Left lung (tissue), 10 donors: Measurements from ENCODE around the gene PSMB7. TPM values are rescaled to one million over a fixed set of nuclear protein-coding genes. Genes with fewer than 3 reads are reported as not detected.

Source experiments
- ATAC-seq: fragments of 200-7000 bp; cut with Tn5 transposase; one replicate; pipeline ENCODE4 v1.9.1; 2020; ENCODE audit warnings: moderate library complexity
- DNase-seq, 4 donors: peaks; one replicate each; pipeline ENCODE4 v3.0.0-alpha.2; 2013 to 2020
- H3K27ac ChIP-seq, 2 donors: fragments of 200-600 bp; sonication (generic) in 1 of 2; one replicate each; pipeline versions ENCODE4 v1.5.0 to v1.8.0; 2020 to 2021
- H3K27me3 ChIP-seq, 2 donors: fragments of 200-600 bp; sonication (generic) in 1 of 2; one replicate each; pipeline versions ENCODE4 v1.5.0 to v1.8.0; 2020 to 2021
- H3K36me3 ChIP-seq, 2 donors: fragments of 200-600 bp; sonication (generic) in 1 of 2; one replicate each; pipeline versions ENCODE4 v1.5.0 to v1.8.0; 2020 to 2021
- H3K4me1 ChIP-seq, 2 donors: fragments of 200-600 bp; one replicate each; pipeline ENCODE4 v1.8.0; 2021
- H3K4me3 ChIP-seq, 2 donors: fragments of 200-600 bp; sonication (generic) in 1 of 2; one replicate each; pipeline versions ENCODE4 v1.5.0 to v1.8.0; 2020 to 2021; ENCODE audit warnings: mild to moderate bottlenecking in 1 of 2
- H3K9me3 ChIP-seq, 2 donors: fragments of 200-600 bp; sonication (generic) in 1 of 2; one replicate each; pipeline versions ENCODE4 v1.5.0 to v1.8.0; 2020 to 2021
- intact Hi-C, 2 donors: fragments of 100-400 bp; cut with DNase I; formaldehyde crosslinking; loops; one replicate each; pipeline versions ENCODE4 v1.11.2 to v1.14.2; 2022
- polyA plus RNA-seq, 6 donors: library from polyadenylated mRNA; unstranded; fragments of 120-200 nt; gene quantifications; one replicate each; pipeline ENCODE4 v1.2.1, GENCODE V29; 2013; ENCODE audit not compliant: insufficient read length in 6 of 6
- total RNA-seq, 2 donors: library from RNA; stranded (reverse); fragmentation: NEBNext Ultra II Directional; extraction: Animal tissue kit (Norgen Biotek cat#: 25700); gene quantifications; one replicate each; pipeline ENCODE4 v1.2.1, GENCODE V29; 2021
- TF ChIP-seq, protein P1 (sequence below), 2 donors: fragments of 200-600 bp; sonication (generic) in 1 of 2; IDR thresholded peaks; one replicate each; pipeline versions ENCODE4 v1.5.0 to v1.8.0; 2021; ENCODE audit warnings: antibody characterized with exemption in 2 of 2
- donor health status: DM: no; HTN: yes; CAD: no.
- donor health status: DM: no; HTN: no; CAD: no.

The PSMB7 gene
- total and polyA plus RNA-seq, 8 donors, result 86.3 to 220 (median 203) TPM

DNA sequence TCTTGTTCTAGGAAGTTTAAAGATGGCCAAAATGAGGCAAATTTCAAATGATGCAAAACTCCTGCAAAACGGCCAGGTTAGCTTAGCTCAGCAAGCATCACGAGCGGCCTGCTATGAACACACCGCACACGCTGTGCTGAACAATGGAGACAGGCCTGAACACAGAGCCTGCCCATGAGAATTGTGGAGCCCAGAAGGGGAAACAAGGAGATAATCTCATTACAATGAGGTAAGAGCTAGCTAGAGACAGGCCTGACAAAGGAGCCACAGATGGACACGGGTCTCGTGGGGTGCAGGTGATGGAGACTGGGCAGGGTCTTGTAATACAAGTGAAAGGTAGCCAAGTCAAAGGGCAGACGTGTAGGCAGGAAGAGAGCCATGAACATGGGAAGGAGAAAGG, 50.2 kb downstream of the PSMB7 start:
- intact Hi-C loops, result no loop called here

DNA sequence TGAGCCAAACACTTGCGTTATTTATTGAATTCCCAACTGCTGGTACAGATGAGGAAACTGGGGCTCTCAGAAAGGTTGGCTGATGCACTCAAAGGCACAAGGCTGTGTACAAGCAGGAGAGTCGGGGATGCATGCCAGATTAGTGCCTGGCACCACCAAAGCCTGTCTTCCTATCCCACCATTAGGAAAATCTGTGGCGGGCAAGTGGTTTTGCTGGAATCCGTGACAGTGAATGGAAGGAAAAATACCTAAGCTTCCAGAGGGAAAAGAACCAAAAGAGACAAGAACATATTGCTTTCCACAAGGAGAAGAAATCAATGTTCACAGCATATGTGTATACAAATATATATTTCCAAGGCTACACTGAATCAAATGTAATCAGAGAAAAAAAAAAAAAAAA, 51.1 kb downstream of the PSMB7 start:
- TF ChIP-seq, protein P1, sequence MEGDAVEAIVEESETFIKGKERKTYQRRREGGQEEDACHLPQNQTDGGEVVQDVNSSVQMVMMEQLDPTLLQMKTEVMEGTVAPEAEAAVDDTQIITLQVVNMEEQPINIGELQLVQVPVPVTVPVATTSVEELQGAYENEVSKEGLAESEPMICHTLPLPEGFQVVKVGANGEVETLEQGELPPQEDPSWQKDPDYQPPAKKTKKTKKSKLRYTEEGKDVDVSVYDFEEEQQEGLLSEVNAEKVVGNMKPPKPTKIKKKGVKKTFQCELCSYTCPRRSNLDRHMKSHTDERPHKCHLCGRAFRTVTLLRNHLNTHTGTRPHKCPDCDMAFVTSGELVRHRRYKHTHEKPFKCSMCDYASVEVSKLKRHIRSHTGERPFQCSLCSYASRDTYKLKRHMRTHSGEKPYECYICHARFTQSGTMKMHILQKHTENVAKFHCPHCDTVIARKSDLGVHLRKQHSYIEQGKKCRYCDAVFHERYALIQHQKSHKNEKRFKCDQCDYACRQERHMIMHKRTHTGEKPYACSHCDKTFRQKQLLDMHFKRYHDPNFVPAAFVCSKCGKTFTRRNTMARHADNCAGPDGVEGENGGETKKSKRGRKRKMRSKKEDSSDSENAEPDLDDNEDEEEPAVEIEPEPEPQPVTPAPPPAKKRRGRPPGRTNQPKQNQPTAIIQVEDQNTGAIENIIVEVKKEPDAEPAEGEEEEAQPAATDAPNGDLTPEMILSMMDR (IDR thresholded peaks at IDR 0.05), result no peak
- no peaks in the 10 kb centered on the region for H3K27me3 ChIP-seq
- peaks cover 0 to 14% of the 10 kb centered on the region in 2 donors for H3K4me1 ChIP-seq
- DNase-seq, result no peak
- intact Hi-C loops, result no loop called here
- no peak overlapping the region for H3K27ac ChIP-seq
- no peak for ATAC-seq
- no peak overlapping the region for H3K4me3 ChIP-seq
- H3K36me3 ChIP-seq, result peaks cover 0 to 20% of the 10 kb centered on the region in 2 donors
- no peaks in the 10 kb centered on the region for H3K9me3 ChIP-seq

More for the DNA sequence above, 50.2 kb downstream of the PSMB7 start:
- H3K9me3 ChIP-seq, result no peaks in the 10 kb centered on the region
- H3K36me3 ChIP-seq, result peaks cover 0 to 20% of the 10 kb centered on the region in 2 donors
- TF ChIP-seq, protein P1 (IDR thresholded peaks at IDR 0.05), result no peak
- no peak for ATAC-seq
- peaks cover 0 to 22% of the 10 kb centered on the region in 2 donors for H3K4me1 ChIP-seq
- no peak for DNase-seq
- H3K27me3 ChIP-seq, result no peaks in the 10 kb centered on the region
- H3K27ac ChIP-seq, result no peak overlapping the region
- H3K4me3 ChIP-seq, result no peak overlapping the region

DNA sequence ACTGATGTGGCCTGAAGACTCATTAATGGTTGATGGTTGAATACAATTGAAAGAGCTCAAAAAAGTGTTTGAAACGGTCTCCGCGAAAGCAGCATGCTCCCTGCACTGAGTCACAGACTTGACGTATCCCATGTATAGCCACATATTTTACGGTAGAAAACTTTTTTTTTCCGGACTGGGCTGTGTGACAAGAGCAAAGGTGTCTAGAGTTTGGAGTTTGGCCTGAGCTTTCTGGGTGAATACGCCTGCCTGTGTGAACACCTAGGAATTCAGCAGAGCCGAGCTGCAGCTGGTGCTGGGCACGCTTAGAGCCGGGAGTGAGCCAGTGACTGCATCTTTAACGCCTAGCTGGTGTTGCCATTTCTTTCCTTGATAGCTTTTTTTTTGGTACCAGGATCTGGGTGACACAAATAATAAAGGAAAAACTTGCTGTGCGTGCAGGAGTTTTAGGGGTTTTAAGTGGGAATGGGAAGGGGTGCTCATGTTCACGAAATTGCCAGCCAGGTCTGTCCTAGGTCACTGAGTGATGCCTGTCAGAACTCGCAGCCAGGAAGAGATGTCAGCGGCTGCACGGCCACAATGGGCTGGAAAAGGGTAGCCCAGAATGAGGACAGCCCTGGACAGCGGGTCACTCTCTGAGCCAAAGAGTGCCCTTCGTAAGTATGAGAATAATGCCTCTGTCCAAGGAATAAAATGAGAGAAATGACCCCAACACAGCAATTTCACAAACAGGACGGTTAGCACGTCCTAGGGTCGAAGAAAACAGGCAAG, 51.7 kb downstream of the PSMB7 start:
- H3K4me1 ChIP-seq, result peaks cover 0 to 11% of the 10 kb centered on the region in 2 donors
- DNase-seq, result peak in 1 of 4 donors; percentile 34
- ATAC-seq, result no peak
- peaks cover 0 to 20% of the 10 kb centered on the region in 2 donors for H3K36me3 ChIP-seq
- TF ChIP-seq, protein P1 (IDR thresholded peaks at IDR 0.05), result no peak
- intact Hi-C loops, result no loop called here
- H3K27me3 ChIP-seq, result no peaks in the 10 kb centered on the region
- no peak overlapping the region for H3K27ac ChIP-seq
- no peaks in the 10 kb centered on the region for H3K9me3 ChIP-seq
- no peak overlapping the region for H3K4me3 ChIP-seq

DNA sequence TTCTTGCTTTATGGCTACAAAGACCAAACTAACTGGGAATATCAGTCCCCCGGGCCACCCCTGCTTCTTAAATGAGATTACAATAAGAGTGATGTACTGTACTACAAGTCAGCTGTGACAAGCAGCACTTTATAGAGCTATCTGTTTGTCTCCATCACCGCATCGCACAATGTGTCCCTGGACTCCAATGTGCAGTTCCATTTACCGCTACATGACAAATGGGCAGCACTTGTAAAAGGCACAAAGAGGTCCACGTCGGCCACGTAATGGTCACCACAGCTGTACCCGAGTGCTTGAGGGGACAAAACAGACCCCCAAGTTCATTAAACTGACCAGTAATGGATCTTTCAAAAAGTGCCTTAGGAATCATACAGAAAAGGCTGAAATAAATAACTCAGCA, 54.1 kb downstream of the PSMB7 start:
- Histone ChIP-seq H3K4me3 (no peak overlapping the region), H3K9me3 (no peaks in the 10 kb centered on the region), H3K27ac (no peak overlapping the region), H3K4me1 (peaks cover 0 to 4% of the 10 kb centered on the region in 2 donors), H3K36me3 (peaks cover 0 to 39% of the 10 kb centered on the region in 2 donors), H3K27me3 (no peaks in the 10 kb centered on the region)
- DNase-seq (no peak), ATAC-seq (no peak)
- intact Hi-C loops, result no loop called here
- TF ChIP-seq, protein P1 (IDR thresholded peaks at IDR 0.05), result no peak

DNA sequence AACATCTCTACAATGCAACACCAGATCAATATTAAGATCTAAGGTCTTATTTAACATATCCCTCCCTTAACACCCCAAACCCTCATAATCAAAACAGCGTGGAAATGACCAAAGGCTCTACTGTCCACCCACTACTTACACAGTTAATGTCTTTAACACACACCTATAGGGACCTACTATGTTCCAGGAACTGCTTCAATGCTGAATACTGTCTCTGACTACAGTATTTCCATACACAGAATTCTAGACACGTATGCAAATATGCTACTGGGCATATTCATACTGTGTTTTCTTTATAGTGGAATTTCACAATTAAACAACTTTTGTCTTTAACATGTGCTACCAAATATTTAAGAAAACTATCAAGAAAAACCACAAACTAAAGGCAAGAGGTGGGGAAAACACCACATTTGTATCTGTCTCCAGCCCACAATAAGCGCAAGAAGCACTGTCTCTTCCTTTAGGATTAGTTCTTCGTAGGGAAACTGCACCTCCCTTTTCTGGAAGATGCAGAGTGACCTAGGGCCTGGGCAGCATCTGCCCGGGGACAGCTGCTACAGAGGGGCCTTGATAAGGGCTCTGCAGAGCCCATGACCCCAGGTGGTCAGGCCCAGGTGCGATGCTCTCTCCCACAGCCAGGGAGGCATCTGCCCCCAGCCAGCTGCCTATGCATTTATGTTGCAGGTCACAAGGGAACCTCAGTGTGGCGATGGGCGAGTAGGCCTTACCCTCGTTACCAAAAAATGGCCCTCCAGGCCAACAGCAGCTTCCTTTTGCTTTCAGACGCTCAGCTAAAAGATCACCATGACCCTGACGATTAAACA, 55.2 kb downstream of the PSMB7 start:
- Histone ChIP-seq H3K27ac (no peak overlapping the region), H3K4me3 (no peak overlapping the region), H3K36me3 (peaks cover 0 to 46% of the 10 kb centered on the region in 2 donors), H3K27me3 (no peaks in the 10 kb centered on the region), H3K4me1 (peaks cover 0 to 4% of the 10 kb centered on the region in 2 donors), H3K9me3 (no peaks in the 10 kb centered on the region)
- ATAC-seq, result no peak
- intact Hi-C loops, result no loop called here
- TF ChIP-seq, protein P1 (IDR thresholded peaks at IDR 0.05), result no peak
- DNase-seq, result no peak
